Measurements from ENCODE around the gene RNF133.

RNF133 gene

GRCh38 chr7:122743211-122743610 lies 44.3 kb upstream of the RNF133 start:
- Histone ChIP-seq H3K9ac (ENCODE audit: low read length) (no peak overlapping the region), H3K79me2 (ENCODE audit: insufficient read depth, low read length) (no peaks in the 10 kb centered on the region), H3K4me1 (ENCODE audit: insufficient read depth, low read length, severe bottlenecking) (no peaks in the 10 kb centered on the region), H3K9me3 (ENCODE audit: low read length) (no peaks in the 10 kb centered on the region), H2AFZ (ENCODE audit: low read length) (no peak overlapping the region), H3K4me2 (ENCODE audit: low read length) (no peak overlapping the region), H3K27ac (ENCODE audit: low read depth, low read length, poor library complexity, severe bottlenecking) (no peak overlapping the region), H4K20me1 (ENCODE audit: insufficient read depth, low read length) (no peaks in the 10 kb centered on the region), H3K4me3 (ENCODE audit: low read depth, low read length, poor library complexity, severe bottlenecking) (no peak overlapping the region), H3K27me3 (ENCODE audit: insufficient read depth, low read length) (no peaks in the 10 kb centered on the region), H3K36me3 (ENCODE audit: insufficient read depth, low read length) (no peaks in the 10 kb centered on the region), H3F3A (ENCODE audit: insufficient read depth, low read length) (no peaks in the 10 kb centered on the region), H3K9me2 (ENCODE audit: low read depth, low read length) (no peaks in the 10 kb centered on the region)
- TF ChIP-seq EZH2 (IDR thresholded peaks at IDR 0.05; ENCODE audit: borderline replicate concordance, low read length) (no peak), CTCF (IDR thresholded peaks at IDR 0.05; ENCODE audit: low read length) (no peak)

GRCh38 chr7:122738947-122739346 lies 40.0 kb upstream of the RNF133 start:
- no peak for TF ChIP-seq EZH2 (IDR thresholded peaks at IDR 0.05; ENCODE audit: borderline replicate concordance, low read length)
- TF ChIP-seq CTCF (IDR thresholded peaks at IDR 0.05; ENCODE audit: low read length): no peak
- H2AFZ ChIP-seq (ENCODE audit: low read length): no peak overlapping the region
- no peaks in the 10 kb centered on the region for H4K20me1 ChIP-seq (ENCODE audit: insufficient read depth, low read length)
- no peaks in the 10 kb centered on the region for H3K79me2 ChIP-seq (ENCODE audit: insufficient read depth, low read length)
- no peak overlapping the region for H3K9ac ChIP-seq (ENCODE audit: low read length)
- no peaks in the 10 kb centered on the region for H3K27me3 ChIP-seq (ENCODE audit: insufficient read depth, low read length)
- no peaks in the 10 kb centered on the region for H3F3A ChIP-seq (ENCODE audit: insufficient read depth, low read length)
- H3K4me2 ChIP-seq (ENCODE audit: low read length): no peak overlapping the region
- no peaks in the 10 kb centered on the region for H3K9me2 ChIP-seq (ENCODE audit: low read depth, low read length)
- no peaks in the 10 kb centered on the region for H3K36me3 ChIP-seq (ENCODE audit: insufficient read depth, low read length)
- H3K9me3 ChIP-seq (ENCODE audit: low read length): no peaks in the 10 kb centered on the region
- H3K4me3 ChIP-seq (ENCODE audit: low read depth, low read length, poor library complexity, severe bottlenecking): no peak overlapping the region
- no peak overlapping the region for H3K27ac ChIP-seq (ENCODE audit: low read depth, low read length, poor library complexity, severe bottlenecking)
- H3K4me1 ChIP-seq (ENCODE audit: insufficient read depth, low read length, severe bottlenecking): no peaks in the 10 kb centered on the region

- H3K4me1 ChIP-seq (ENCODE audit: insufficient read depth, low read length, severe bottlenecking): no peaks in the 10 kb centered on the region
- no peak for TF ChIP-seq EZH2 (IDR thresholded peaks at IDR 0.05; ENCODE audit: borderline replicate concordance, low read length)
- no peak for TF ChIP-seq CTCF (IDR thresholded peaks at IDR 0.05; ENCODE audit: low read length)
- H2AFZ ChIP-seq (ENCODE audit: low read length): no peak overlapping the region
- H3K79me2 ChIP-seq (ENCODE audit: insufficient read depth, low read length): no peaks in the 10 kb centered on the region
- no peaks in the 10 kb centered on the region for H3K27me3 ChIP-seq (ENCODE audit: insufficient read depth, low read length)
- no peaks in the 10 kb centered on the region for H3K36me3 ChIP-seq (ENCODE audit: insufficient read depth, low read length)
- no peak overlapping the region for H3K4me3 ChIP-seq (ENCODE audit: low read depth, low read length, poor library complexity, severe bottlenecking)
- no peaks in the 10 kb centered on the region for H4K20me1 ChIP-seq (ENCODE audit: insufficient read depth, low read length)
- H3K9me3 ChIP-seq (ENCODE audit: low read length): no peaks in the 10 kb centered on the region
- no peaks in the 10 kb centered on the region for H3F3A ChIP-seq (ENCODE audit: insufficient read depth, low read length)
- H3K4me2 ChIP-seq (ENCODE audit: low read length): no peak overlapping the region
- no peaks in the 10 kb centered on the region for H3K9me2 ChIP-seq (ENCODE audit: low read depth, low read length)
- no peak overlapping the region for H3K9ac ChIP-seq (ENCODE audit: low read length)
- no peak overlapping the region for H3K27ac ChIP-seq (ENCODE audit: low read depth, low read length, poor library complexity, severe bottlenecking)
Measured at GRCh38 chr7:122736183-122736582, 37.3 kb upstream of the RNF133 start.
